GM12878 (cell line): ENCODE data around the gene RBM8A. TPM values are rescaled to one million over a fixed set of nuclear protein-coding genes. Genes with fewer than 3 reads are reported as not detected.

Source experiments
- ATAC-seq: fragments of 200-7000 bp; cut with Tn5 transposase; 3 replicates; pipeline ENCODE4 v1.9.1; 2020; ENCODE audit warnings: mild to moderate bottlenecking, moderate library complexity
- BruUV-seq: library from RNA; stranded (reverse); fragments of 400-500 nt; replicated peaks from 2 replicates; lab custom pipeline; 2021; lab: Mats Ljungman, UMichigan
- CTCF ChIA-PET: fragments of 300-600 bp; sonication (Branson Sonifier 250); formaldehyde crosslinking; extraction: SDS; loops from one replicate; lab custom pipeline; 2021; ENCODE audit warnings: inconsistent platforms; lab: Yijun Ruan, JAX
- POLR2A ChIA-PET: fragments of 350-600 bp; formaldehyde crosslinking; extraction: SDS; loops from one replicate; lab custom pipeline; 2021; ENCODE audit warnings: inconsistent platforms; lab: Charles Lee
- RAD21 ChIA-PET: fragments of 300-600 bp; sonication (Branson Sonifier 250); formaldehyde crosslinking; loops from one replicate; lab custom pipeline; 2023; ENCODE audit warnings: antibody characterized with exemption; ENCODE audit not compliant: unreplicated experiment; lab: Charles Lee
- SMC1A ChIA-PET: fragments of 300-600 bp; sonication (Branson Sonifier 250); formaldehyde crosslinking; loops from one replicate; lab custom pipeline; 2023; ENCODE audit not compliant: unreplicated experiment, uncharacterized antibody; lab: Charles Lee
- DNase-seq: peaks from one replicate; pipeline ENCODE4 v3.0.0-alpha.2; 2011; ENCODE audit warnings: low read depth, low spot score
- FAIRE-seq: peaks from 3 replicates; lab custom pipeline; 2011; peaks lifted over from hg19 to GRCh38; lab: Jason Lieb, UNC
- H2AFZ ChIP-seq: 2 replicates; pipeline ENCODE4 v1.6.0; 2011; ENCODE audit warnings: low read depth, low read length, control low read depth; ENCODE audit not compliant: control insufficient read depth
- H3K27ac ChIP-seq: 2 replicates; pipeline ENCODE4 v1.5.1; 2011; ENCODE audit warnings: control low read depth; ENCODE audit not compliant: control insufficient read depth, insufficient read depth
- H3K27me3 ChIP-seq, 2 experiments: replicated peaks in 1 of 2; 2 replicates each; pipeline versions ENCODE4 v1.6.0 to v1.6.1; 2011; ENCODE audit warnings: low read length in 1 of 2; ENCODE audit not compliant: control insufficient read depth in 2 of 2, insufficient read depth in 2 of 2
- H3K36me3 ChIP-seq, 2 experiments: 2 replicates each; pipeline ENCODE4 v1.5.1; 2011; ENCODE audit warnings: low read length in 1 of 2; ENCODE audit not compliant: control insufficient read depth in 2 of 2, insufficient read depth in 2 of 2
- H3K4me1 ChIP-seq: 2 replicates; pipeline ENCODE4 v1.6.1; 2011; ENCODE audit warnings: mild to moderate bottlenecking, low read length, moderate library complexity, mixed read lengths; ENCODE audit not compliant: control insufficient read depth, insufficient read depth
- H3K4me2 ChIP-seq: 2 replicates; pipeline ENCODE4 v1.6.0; 2011; ENCODE audit warnings: control low read depth; ENCODE audit not compliant: control insufficient read depth, insufficient read depth
- H3K4me3 ChIP-seq: fragments of 200-600 bp; sonication (generic); 2 replicates; pipeline ENCODE4 v1.5.1; 2016
- H3K79me2 ChIP-seq: 2 replicates; pipeline ENCODE4 v1.6.0; 2011; ENCODE audit warnings: low read length; ENCODE audit not compliant: control insufficient read depth, insufficient read depth
- H3K9ac ChIP-seq: 2 replicates; pipeline ENCODE4 v1.8.0; 2011; ENCODE audit warnings: low read length, control low read depth, mixed read lengths; ENCODE audit not compliant: control insufficient read depth, insufficient read depth
- H3K9me3 ChIP-seq: replicated peaks from 3 replicates; pipeline ENCODE4 v1.5.1; 2011; ENCODE audit warnings: mild to moderate bottlenecking, low read length; ENCODE audit not compliant: control insufficient read depth, insufficient read depth
- H4K20me1 ChIP-seq: 2 replicates; pipeline ENCODE4 v1.6.0; 2011; ENCODE audit not compliant: control insufficient read depth, insufficient read depth
- BACH1 ChIP-seq: fragments of 450-650 bp; IDR thresholded peaks from 2 replicates; pipeline ENCODE4 v1.6.1; 2017; ENCODE audit warnings: mild to moderate bottlenecking, borderline replicate concordance
- BMI1 ChIP-seq: fragments of 450-650 bp; IDR thresholded peaks from 2 replicates; pipeline ENCODE4 v1.6.1; 2016; ENCODE audit warnings: mild to moderate bottlenecking, moderate library complexity, borderline replicate concordance
- CHD4 ChIP-seq: fragments of 200-600 bp; sonication (generic); IDR thresholded peaks from 2 replicates; pipeline ENCODE4 v1.6.1; 2016; ENCODE audit warnings: mild to moderate bottlenecking
- GATAD2B ChIP-seq: fragments of 450-650 bp; conservative IDR thresholded peaks from 2 replicates; pipeline ENCODE4 v1.6.1; 2017; ENCODE audit warnings: low read depth, mild to moderate bottlenecking, moderate library complexity
- MEF2A ChIP-seq: IDR thresholded peaks from 2 replicates; pipeline ENCODE4 v1.6.1; 2011; ENCODE audit warnings: low read depth, mild to moderate bottlenecking, low read length, moderate library complexity; ENCODE audit not compliant: insufficient read depth
- NRF1 ChIP-seq: conservative IDR thresholded peaks from 2 replicates; pipeline ENCODE4 v1.6.1; 2011; ENCODE audit warnings: mild to moderate bottlenecking, low read depth, low read length, improper control_type of control experiment
- RCOR1 ChIP-seq: conservative IDR thresholded peaks from 2 replicates; pipeline ENCODE4 v1.6.1; 2012; ENCODE audit warnings: low read depth, low read length, improper control_type of control experiment
- SRF ChIP-seq, 2 experiments: IDR thresholded peaks; 2 replicates each; pipeline ENCODE4 v1.6.1; 2011; ENCODE audit warnings: low read depth in 2 of 2, low read length in 2 of 2, mild to moderate bottlenecking in 1 of 2, moderate library complexity in 1 of 2
- TCF12 ChIP-seq: IDR thresholded peaks from 2 replicates; pipeline ENCODE4 v1.6.1; 2011; ENCODE audit warnings: low read depth, mild to moderate bottlenecking, low read length
- YBX1 ChIP-seq: fragments of 450-650 bp; IDR thresholded peaks from 2 replicates; pipeline ENCODE4 v1.6.1; 2016; ENCODE audit warnings: antibody characterized with exemption
- WGBS: methylation state at CpG from one replicate; pipeline ENCODE4 v1.1.6; 2016; ENCODE audit warnings: low lambda C conversion rate; ENCODE audit not compliant: insufficient replicate concordance, insufficient coverage; ENCODE audit errors: missing lambda C conversion rate; 5-methylcytosine and 5-hydroxymethylcytosine counted together
- in situ Hi-C: fragments of 300-500 bp; cut with MboI; formaldehyde crosslinking; loops from 9 replicates; pipeline ENCODE4 v1.14.3; 2018; ENCODE audit warnings: mixed read lengths
- intact Hi-C: fragments of 100-400 bp; cut with micrococcal nuclease; formaldehyde crosslinking; loops from one replicate; pipeline ENCODE4 v1.14.2; 2022; ENCODE audit not compliant: unreplicated experiment
- polyA plus RNA-seq, 11 experiments: library from polyadenylated mRNA; depleted of rRNA in 4 of 11; unstranded in 6 of 11; stranded (reverse) in 5 of 11; fragments of >200 nt; fragmentation: Nextera tagmentation in 4 of 11; fragmentation: Illumina TruSeq in 1 of 11; extraction: Ambion mirVana in 4 of 11; extraction: Trizol in 1 of 11; gene quantifications; 1 replicate in 1 of 11; 2 replicates in 10 of 11; pipeline versions ENCODE4 v1.2.1 to v1.2.3, GENCODE V29; 2011 to 2016; ENCODE audit warnings: inconsistent platforms in 2 of 11, missing spikeins in 2 of 11, low read depth in 1 of 11
- total RNA-seq, 4 experiments: library from RNA; depleted of rRNA in 3 of 4; stranded (reverse); fragments of >200 nt in 3 of 4; fragmentation: Illumina TruSeq in 1 of 4; extraction: Trizol in 1 of 4; gene quantifications; 2 replicates each; pipeline versions ENCODE4 v1.2.1 to v1.2.3, GENCODE V29; 2013 to 2021
- TF ChIP-seq, protein P1 (sequence below): IDR thresholded peaks from 2 replicates; pipeline ENCODE4 v1.6.1; 2012; ENCODE audit warnings: low read depth, low read length, improper control_type of control experiment
- TF ChIP-seq, protein P2 (sequence below): IDR thresholded peaks from 2 replicates; pipeline ENCODE4 v1.6.1; 2012; ENCODE audit warnings: mild to moderate bottlenecking, low read depth, low read length

RBM8A gene
- total and polyA plus RNA-seq, 10 of the 15 experiments (the other 5 are each of a cell fraction or from before 2014, with no cell fraction given) = 110 to 1,248 (median 248) TPM

DNA sequence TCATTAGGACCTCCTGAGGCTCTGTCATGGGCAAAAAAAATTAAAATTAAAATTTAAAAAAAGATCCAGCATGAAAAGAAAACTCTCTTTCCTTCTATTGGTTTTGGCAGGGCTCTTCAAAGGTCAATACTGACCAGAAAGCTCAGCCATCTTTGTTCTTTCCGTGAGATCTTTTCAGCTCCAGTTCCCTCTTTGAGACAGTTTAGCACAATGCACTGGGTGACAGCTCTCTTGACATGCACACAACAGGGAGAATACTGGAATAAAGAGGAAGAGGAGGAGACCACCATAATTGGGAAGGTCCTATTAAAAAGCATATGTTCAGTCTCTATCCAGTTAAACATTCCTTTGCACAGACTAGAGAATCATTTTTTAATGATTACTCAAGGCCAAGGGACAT lies 24.2 kb upstream of the RBM8A start:
- ATAC-seq = no peak
- RAD21 ChIA-PET = no interaction called here
- Histone ChIP-seq H3K4me2 (no peak overlapping the region), H4K20me1 (no peaks in the 10 kb centered on the region), H3K9ac (no peak overlapping the region), H3K27ac (no peak overlapping the region), H3K4me1 (no peaks in the 10 kb centered on the region), H3K36me3 (no peaks in the 10 kb centered on the region; a peak in 1 of 4 replicates)
- CTCF ChIA-PET = interaction anchor here (1.1 kb wide), 2 partner anchors 8 to 24 kb away, joined by 3 read pairs; partner anchors contain the start of gene RBM8A
- FAIRE-seq = no peak
- BruUV-seq = no TSS peak
- WGBS = 100% methylated on average over 1 of the region's 1 CpG
- SMC1A ChIA-PET = interaction anchor here (0.7 to 1.1 kb wide), 3 partner anchors 8 to 13 kb away, joined by 3 to 4 read pairs (median 3); partner anchors contain the start of genes ANKRD34A and POLR3GL
- intact Hi-C loops = no loop called here
- POLR2A ChIA-PET = interaction anchor here (1.6 to 2.8 kb wide), 2 partner anchors 13 to 24 kb away, joined by 3 to 10 read pairs; partner anchors contain the start of genes ANKRD34A, POLR3GL and RBM8A
- no peak for TF ChIP-seq CHD4
- no peak for TF ChIP-seq GATAD2B
- TF ChIP-seq NRF1 = no peak
- no peak for TF ChIP-seq MEF2A
- TF ChIP-seq, all 136 proteins: peak for 0
- H2AFZ ChIP-seq = no peak overlapping the region
- in situ Hi-C loops = no loop called here
- H3K4me3 ChIP-seq = no peak overlapping the region
- no peak for DNase-seq
- no peaks in the 10 kb centered on the region for H3K27me3 ChIP-seq
- H3K79me2 ChIP-seq = peaks cover 11% of the 10 kb centered on the region
- no peaks in the 10 kb centered on the region for H3K9me3 ChIP-seq

DNA sequence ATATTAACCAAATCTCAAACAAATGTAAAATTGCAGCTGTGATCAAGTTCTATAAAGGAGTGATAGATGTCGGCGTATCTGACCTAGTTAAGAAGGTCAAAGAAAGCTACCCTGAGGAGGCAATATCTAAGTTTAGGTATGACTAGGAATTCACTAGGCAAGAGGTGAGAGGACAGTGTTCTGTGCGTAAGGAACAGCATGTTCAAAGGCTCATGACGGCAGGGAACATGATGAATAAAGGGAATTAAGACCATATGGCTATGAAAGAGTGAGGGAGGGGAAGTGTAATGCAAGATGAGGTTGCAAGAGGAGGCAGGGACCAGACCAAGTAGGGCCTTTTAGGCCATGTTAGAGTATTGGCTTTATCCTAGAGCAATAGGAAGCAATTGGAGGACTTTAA lies 21.9 kb upstream of the RBM8A start:
- FAIRE-seq (no peak), ATAC-seq (no peak), DNase-seq (no peak)
- BruUV-seq = no TSS peak
- in situ Hi-C loops (no loop called here), intact Hi-C loops (no loop called here)
- H3K79me2 ChIP-seq = peaks cover 2% of the 10 kb centered on the region; the same call in 1 of the 2 replicates
- H3K9ac ChIP-seq = no peak overlapping the region
- ChIA-PET CTCF (interaction anchor here (0.8 to 1.5 kb wide), 3 partner anchors 9 to 30 kb away, joined by 3 to 6 read pairs (median 6); no protein-coding TSS in a partner anchor), RAD21 (no interaction called here), POLR2A (interaction anchor here (1.0 to 1.3 kb wide), 2 partner anchors 9 to 14 kb away, joined by 4 read pairs; partner anchors contain the start of gene LIX1L), SMC1A (interaction anchor here (1.0 kb wide), 1 partner anchor 15 kb away, joined by 3 read pairs; no protein-coding TSS in a partner anchor)
- no peak overlapping the region for H3K4me2 ChIP-seq
- no peaks in the 10 kb centered on the region for H3K9me3 ChIP-seq
- WGBS = 94% methylated on average over 4 of the region's 4 CpGs
- H3K4me3 ChIP-seq = no peak overlapping the region
- no peak overlapping the region for H3K27ac ChIP-seq
- no peaks in the 10 kb centered on the region for H3K27me3 ChIP-seq
- no peaks in the 10 kb centered on the region for H4K20me1 ChIP-seq
- H3K36me3 ChIP-seq = peaks cover 0 to under 1% of the 10 kb centered on the region in 2 experiments; a peak in 1 of 4 replicates
- no peak overlapping the region for H2AFZ ChIP-seq
- no peaks in the 10 kb centered on the region for H3K4me1 ChIP-seq
- TF ChIP-seq SRF (IDR thresholded peaks at IDR 0.05; ENCODE audit: low read depth in 2 of 2, low read length in 2 of 2) (no peak), BMI1 (no peak), GATAD2B (no peak), RCOR1 (no peak), YBX1 (no peak), TCF12 (no peak), BACH1 (no peak)
- TF ChIP-seq, protein P1, sequence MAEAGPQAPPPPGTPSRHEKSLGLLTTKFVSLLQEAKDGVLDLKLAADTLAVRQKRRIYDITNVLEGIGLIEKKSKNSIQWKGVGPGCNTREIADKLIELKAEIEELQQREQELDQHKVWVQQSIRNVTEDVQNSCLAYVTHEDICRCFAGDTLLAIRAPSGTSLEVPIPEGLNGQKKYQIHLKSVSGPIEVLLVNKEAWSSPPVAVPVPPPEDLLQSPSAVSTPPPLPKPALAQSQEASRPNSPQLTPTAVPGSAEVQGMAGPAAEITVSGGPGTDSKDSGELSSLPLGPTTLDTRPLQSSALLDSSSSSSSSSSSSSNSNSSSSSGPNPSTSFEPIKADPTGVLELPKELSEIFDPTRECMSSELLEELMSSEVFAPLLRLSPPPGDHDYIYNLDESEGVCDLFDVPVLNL = no peak
- TF ChIP-seq, protein P2, sequence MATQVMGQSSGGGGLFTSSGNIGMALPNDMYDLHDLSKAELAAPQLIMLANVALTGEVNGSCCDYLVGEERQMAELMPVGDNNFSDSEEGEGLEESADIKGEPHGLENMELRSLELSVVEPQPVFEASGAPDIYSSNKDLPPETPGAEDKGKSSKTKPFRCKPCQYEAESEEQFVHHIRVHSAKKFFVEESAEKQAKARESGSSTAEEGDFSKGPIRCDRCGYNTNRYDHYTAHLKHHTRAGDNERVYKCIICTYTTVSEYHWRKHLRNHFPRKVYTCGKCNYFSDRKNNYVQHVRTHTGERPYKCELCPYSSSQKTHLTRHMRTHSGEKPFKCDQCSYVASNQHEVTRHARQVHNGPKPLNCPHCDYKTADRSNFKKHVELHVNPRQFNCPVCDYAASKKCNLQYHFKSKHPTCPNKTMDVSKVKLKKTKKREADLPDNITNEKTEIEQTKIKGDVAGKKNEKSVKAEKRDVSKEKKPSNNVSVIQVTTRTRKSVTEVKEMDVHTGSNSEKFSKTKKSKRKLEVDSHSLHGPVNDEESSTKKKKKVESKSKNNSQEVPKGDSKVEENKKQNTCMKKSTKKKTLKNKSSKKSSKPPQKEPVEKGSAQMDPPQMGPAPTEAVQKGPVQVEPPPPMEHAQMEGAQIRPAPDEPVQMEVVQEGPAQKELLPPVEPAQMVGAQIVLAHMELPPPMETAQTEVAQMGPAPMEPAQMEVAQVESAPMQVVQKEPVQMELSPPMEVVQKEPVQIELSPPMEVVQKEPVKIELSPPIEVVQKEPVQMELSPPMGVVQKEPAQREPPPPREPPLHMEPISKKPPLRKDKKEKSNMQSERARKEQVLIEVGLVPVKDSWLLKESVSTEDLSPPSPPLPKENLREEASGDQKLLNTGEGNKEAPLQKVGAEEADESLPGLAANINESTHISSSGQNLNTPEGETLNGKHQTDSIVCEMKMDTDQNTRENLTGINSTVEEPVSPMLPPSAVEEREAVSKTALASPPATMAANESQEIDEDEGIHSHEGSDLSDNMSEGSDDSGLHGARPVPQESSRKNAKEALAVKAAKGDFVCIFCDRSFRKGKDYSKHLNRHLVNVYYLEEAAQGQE = no peak
